A549 (cell line): ENCODE results near the gene RPL27A. TPM values are rescaled to one million over a fixed set of nuclear protein-coding genes. Genes with fewer than 3 reads are reported as not detected.

Source experiments
- ATAC-seq, 2 experiments: fragments of 200-7000 bp in 1 of 2; fragments of >200 bp in 1 of 2; cut with Nextera tagmentation in 1 of 2; cut with Tn5 transposase in 1 of 2; 3 replicates each; pipeline versions ENCODE4 v1.8.0 to v1.9.1; 2018 to 2020; ENCODE audit warnings: mild to moderate bottlenecking in 1 of 2, moderate library complexity in 1 of 2
- CTCF ChIA-PET: fragments of 300-600 bp; sonication (Branson Sonifier 250); formaldehyde crosslinking; extraction: SDS; loops from one replicate; lab custom pipeline; 2021; ENCODE audit warnings: antibody characterized with exemption, inconsistent platforms; lab: Yijun Ruan, JAX
- POLR2A ChIA-PET: fragments of 350-600 bp; formaldehyde crosslinking; extraction: SDS; loops from one replicate; lab custom pipeline; 2021; ENCODE audit warnings: antibody characterized with exemption, inconsistent platforms; lab: Yijun Ruan, JAX
- DNase-seq, 2 experiments: peaks; one replicate each; pipeline versions ENCODE4 v3.0.0 to v3.0.0-alpha.2; 2011 to 2016; ENCODE audit warnings: low read depth in 1 of 2, low spot score in 1 of 2
- FAIRE-seq: peaks from 2 replicates; lab custom pipeline; 2011; peaks lifted over from hg19 to GRCh38; lab: Jason Lieb, UNC
- H3K27ac ChIP-seq, 2 experiments: fragments of >200 bp; sonication (Bioruptor Twin); formaldehyde crosslinking; 3 replicates each; pipeline ENCODE4 v1.5.1; 2016 to 2017
- H3K4me1 ChIP-seq: fragments of >200 bp; sonication (Bioruptor Twin); formaldehyde crosslinking; 3 replicates; pipeline ENCODE4 v1.6.1; 2016
- H3K4me2 ChIP-seq: fragments of >200 bp; sonication (Bioruptor Twin); formaldehyde crosslinking; 3 replicates; pipeline ENCODE4 v1.6.1; 2016
- H3K4me3 ChIP-seq: fragments of >200 bp; sonication (Bioruptor Twin); formaldehyde crosslinking; 3 replicates; pipeline ENCODE4 v1.5.1; 2016
- H3K9me3 ChIP-seq: fragments of >200 bp; sonication (Bioruptor Twin); formaldehyde crosslinking; 3 replicates; pipeline ENCODE4 v1.6.1; 2016
- CEBPB ChIP-seq, 2 experiments: fragments of >200 bp in 1 of 2; sonication (Bioruptor Twin) in 1 of 2; formaldehyde crosslinking in 1 of 2; IDR thresholded peaks; 2 replicates each; pipeline ENCODE4 v1.6.1; 2012 to 2016
- CHD4 ChIP-seq: fragments of 200-600 bp; sonication (generic); IDR thresholded peaks from 2 replicates; pipeline ENCODE4 v1.6.1; 2016; ENCODE audit warnings: antibody characterized with exemption, mild to moderate bottlenecking, borderline replicate concordance
- EHMT2 ChIP-seq: fragments of 200-600 bp; sonication (generic); IDR thresholded peaks from 2 replicates; pipeline ENCODE4 v1.6.1; 2016; ENCODE audit warnings: antibody characterized with exemption, low read depth, mild to moderate bottlenecking, moderate library complexity
- JUN ChIP-seq, 2 experiments: fragments of >200 bp; sonication (Bioruptor Twin); formaldehyde crosslinking; IDR thresholded peaks; 2 replicates in 1 of 2; 3 replicates in 1 of 2; pipeline ENCODE4 v1.6.1; 2016 to 2017
- JUNB ChIP-seq: fragments of >200 bp; sonication (Bioruptor Twin); formaldehyde crosslinking; IDR thresholded peaks from 2 replicates; pipeline ENCODE4 v1.6.1; 2016
- KDM1A ChIP-seq: fragments of 200-600 bp; sonication (generic); IDR thresholded peaks from 2 replicates; pipeline ENCODE4 v1.6.1; 2016; ENCODE audit warnings: low read depth, mild to moderate bottlenecking
- NPAS2 ChIP-seq: fragments of 250-450 bp; sonication (Bioruptor Pico); IDR thresholded peaks from 2 replicates; pipeline ENCODE4 v1.8.0; 2022; ENCODE audit warnings: mild to moderate bottlenecking, moderate library complexity, borderline replicate concordance
- NR3C1 ChIP-seq: fragments of >200 bp; sonication (Bioruptor Twin); formaldehyde crosslinking; IDR thresholded peaks from 3 replicates; pipeline ENCODE4 v1.6.1; 2017
- PHF8 ChIP-seq: fragments of 200-600 bp; sonication (generic); IDR thresholded peaks from 2 replicates; pipeline ENCODE4 v1.6.1; 2016; ENCODE audit warnings: low read depth, mild to moderate bottlenecking, antibody characterized with exemption, moderate library complexity, borderline replicate concordance
- POLR2AphosphoS2 ChIP-seq: conservative IDR thresholded peaks from 2 replicates; pipeline ENCODE4 v1.6.1; 2012; ENCODE audit warnings: low read length, improper control_type of control experiment, inconsistent platforms
- RAD21 ChIP-seq, 2 experiments: fragments of >200 bp in 1 of 2; sonication (Bioruptor Twin) in 1 of 2; formaldehyde crosslinking in 1 of 2; IDR thresholded peaks in 1 of 2; conservative IDR thresholded peaks in 1 of 2; 2 replicates in 1 of 2; 3 replicates in 1 of 2; pipeline ENCODE4 v1.6.1; 2012 to 2018; ENCODE audit warnings: inconsistent platforms in 1 of 2
- RCOR1 ChIP-seq: fragments of 150-350 bp; IDR thresholded peaks from 2 replicates; pipeline ENCODE4 v1.6.1; 2014; ENCODE audit warnings: antibody characterized with exemption, low read length, low read depth
- TFCP2L1 ChIP-seq: fragments of 250-450 bp; sonication (Bioruptor Pico); IDR thresholded peaks from 2 replicates; pipeline ENCODE4 v1.5.0; 2021; ENCODE audit warnings: mild to moderate bottlenecking
- ZFP36 ChIP-seq: fragments of 450-650 bp; IDR thresholded peaks from 2 replicates; pipeline ENCODE4 v1.6.1; 2014; ENCODE audit warnings: borderline replicate concordance; ENCODE audit not compliant: partially characterized antibody
- WGBS: methylation state at CpG from one replicate; pipeline ENCODE4 v1.1.6; 2017; ENCODE audit errors: missing lambda C conversion rate; 5-methylcytosine and 5-hydroxymethylcytosine counted together
- polyA plus RNA-seq, 4 experiments: library from polyadenylated mRNA; depleted of rRNA in 3 of 4; stranded (reverse); fragments of >200 nt; fragmentation: RNase III in 1 of 4; extraction: RNeasy Plus Mini Kit Qiagen cat#74134 plus additional on column Dnase treatment in 1 of 4; gene quantifications; 2 replicates in 3 of 4; 3 replicates in 1 of 4; pipeline ENCODE4 v1.2.3, GENCODE V29; 2011 to 2017
- TF ChIP-seq, protein P1 (sequence below): fragments of 250-450 bp; sonication (Bioruptor Pico); IDR thresholded peaks from 2 replicates; pipeline ENCODE4 v1.5.0; 2020; ENCODE audit warnings: low read depth, mild to moderate bottlenecking, moderate library complexity
- TF ChIP-seq, protein P2 (sequence below): fragments of 450-650 bp; IDR thresholded peaks from 2 replicates; pipeline ENCODE4 v1.6.1; 2014; ENCODE audit warnings: antibody characterized with exemption
- TF ChIP-seq, protein P3 (sequence below): fragments of >200 bp; sonication (Bioruptor Twin); formaldehyde crosslinking; IDR thresholded peaks from 3 replicates; pipeline ENCODE4 v1.5.1; 2016
- TF ChIP-seq, protein P4 (sequence below): IDR thresholded peaks from 2 replicates; pipeline ENCODE4 v1.6.1; 2012; ENCODE audit warnings: low read depth, borderline replicate concordance
- TF ChIP-seq, protein P5 (sequence below): fragments of 250-450 bp; sonication (Bioruptor Pico); IDR thresholded peaks from 2 replicates; pipeline ENCODE4 v1.5.0; 2021; ENCODE audit warnings: mild to moderate bottlenecking, moderate library complexity, borderline replicate concordance

The RPL27A gene
- polyA plus RNA-seq, 2 of the 4 experiments (the other 2 are of a cell fraction), result 804 to 3,631 TPM

DNA sequence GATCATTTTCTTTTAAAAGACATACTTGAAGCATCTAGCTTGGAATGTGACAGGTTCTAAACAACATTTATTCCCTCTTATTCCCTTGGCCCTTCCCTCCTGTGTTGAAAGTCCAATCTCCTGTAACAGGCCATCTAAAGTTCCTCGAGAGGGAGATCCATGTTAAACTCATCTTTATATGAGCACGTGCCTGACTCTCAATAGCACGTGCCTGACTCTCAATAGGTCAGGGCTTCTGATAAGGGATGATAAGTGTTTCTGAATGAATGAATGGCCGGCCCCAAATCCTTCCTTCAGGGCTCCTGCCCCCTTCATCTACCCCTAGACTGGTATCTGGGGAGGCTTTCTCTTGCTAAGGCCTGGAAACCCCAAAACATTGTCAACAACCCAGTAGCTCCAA, 27.2 kb downstream of the RPL27A start:
- FAIRE-seq (no peak), DNase-seq (no peak), ATAC-seq (no peak)
- CTCF ChIA-PET, result interaction anchor here (1.3 to 2.7 kb wide), 2 partner anchors 10 to 12 kb away, joined by 3 to 12 read pairs; no protein-coding TSS in a partner anchor
- Histone ChIP-seq H3K4me3 (no peak overlapping the region), H3K9me3 (no peaks in the 10 kb centered on the region), H3K4me1 (no peaks in the 10 kb centered on the region), H3K27ac (no peak overlapping the region), H3K4me2 (no peak overlapping the region)
- TF ChIP-seq, protein P1, sequence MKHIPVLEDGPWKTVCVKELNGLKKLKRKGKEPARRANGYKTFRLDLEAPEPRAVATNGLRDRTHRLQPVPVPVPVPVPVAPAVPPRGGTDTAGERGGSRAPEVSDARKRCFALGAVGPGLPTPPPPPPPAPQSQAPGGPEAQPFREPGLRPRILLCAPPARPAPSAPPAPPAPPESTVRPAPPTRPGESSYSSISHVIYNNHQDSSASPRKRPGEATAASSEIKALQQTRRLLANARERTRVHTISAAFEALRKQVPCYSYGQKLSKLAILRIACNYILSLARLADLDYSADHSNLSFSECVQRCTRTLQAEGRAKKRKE (CRISPR knock-in tag), result no peak
- TF ChIP-seq RAD21 (conservative IDR thresholded peaks at IDR 0.05 in 1 of 2, IDR thresholded peaks at IDR 0.05 in 1 of 2) (no peak), KDM1A (no peak), CHD4 (no peak), NR3C1 (no peak)
- TF ChIP-seq, protein P2, sequence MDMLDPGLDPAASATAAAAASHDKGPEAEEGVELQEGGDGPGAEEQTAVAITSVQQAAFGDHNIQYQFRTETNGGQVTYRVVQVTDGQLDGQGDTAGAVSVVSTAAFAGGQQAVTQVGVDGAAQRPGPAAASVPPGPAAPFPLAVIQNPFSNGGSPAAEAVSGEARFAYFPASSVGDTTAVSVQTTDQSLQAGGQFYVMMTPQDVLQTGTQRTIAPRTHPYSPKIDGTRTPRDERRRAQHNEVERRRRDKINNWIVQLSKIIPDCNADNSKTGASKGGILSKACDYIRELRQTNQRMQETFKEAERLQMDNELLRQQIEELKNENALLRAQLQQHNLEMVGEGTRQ, result no peak
- WGBS, result 89% methylated on average over 4 of the region's 4 CpGs
- POLR2A ChIA-PET, result no interaction called here

DNA sequence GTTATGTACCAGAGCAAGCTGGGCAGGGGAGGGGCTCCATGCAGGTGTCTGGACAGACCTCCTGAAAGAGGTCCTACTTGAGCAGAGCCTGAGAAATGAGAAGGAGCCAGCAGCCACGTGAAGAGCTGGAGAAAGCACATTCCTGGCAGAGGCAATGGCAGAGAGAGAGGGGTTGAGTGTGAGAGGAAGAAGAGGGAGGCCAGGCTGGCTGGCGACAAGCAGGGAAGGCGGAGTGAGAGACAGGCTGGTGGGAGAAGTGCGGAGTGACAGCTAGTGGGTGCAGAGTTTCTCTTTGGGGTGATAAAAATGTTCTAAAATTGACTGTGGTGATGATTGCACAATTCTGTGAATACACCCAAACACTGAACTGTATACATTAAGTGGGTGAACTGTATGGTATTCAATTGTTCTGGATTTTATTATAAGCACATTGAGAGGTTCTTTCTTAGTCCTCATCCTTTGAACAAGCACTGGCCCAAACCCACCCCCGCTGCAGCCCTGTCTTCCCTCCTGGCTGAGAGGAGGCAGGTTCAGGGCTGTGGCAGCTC, 29.4 kb downstream of the RPL27A start:
- ChIA-PET POLR2A (no interaction called here), CTCF (interaction anchor here (0.6 to 1.1 kb wide), 3 partner anchors 13 to 135 kb away, joined by 3 to 4 read pairs (median 3); no protein-coding TSS in a partner anchor)
- no peaks in the 10 kb centered on the region for H3K9me3 ChIP-seq
- H3K4me2 ChIP-seq, result no peak overlapping the region
- no peak overlapping the region for H3K27ac ChIP-seq
- no peak for FAIRE-seq
- H3K4me3 ChIP-seq, result no peak overlapping the region
- no peak for ATAC-seq
- 88% methylated on average over 5 of the region's 5 CpGs for WGBS
- no peak for DNase-seq
- peaks cover 5% of the 10 kb centered on the region for H3K4me1 ChIP-seq
- TF ChIP-seq CEBPB (IDR thresholded peaks at IDR 0.05), result peak; percentile 18 to 24; a peak in 2 of 4 replicates
- TF ChIP-seq KDM1A, result no peak
- TF ChIP-seq RAD21 (conservative IDR thresholded peaks at IDR 0.05 in 1 of 2, IDR thresholded peaks at IDR 0.05 in 1 of 2), result no peak
- TF ChIP-seq, all 56 proteins: peak for 1

DNA sequence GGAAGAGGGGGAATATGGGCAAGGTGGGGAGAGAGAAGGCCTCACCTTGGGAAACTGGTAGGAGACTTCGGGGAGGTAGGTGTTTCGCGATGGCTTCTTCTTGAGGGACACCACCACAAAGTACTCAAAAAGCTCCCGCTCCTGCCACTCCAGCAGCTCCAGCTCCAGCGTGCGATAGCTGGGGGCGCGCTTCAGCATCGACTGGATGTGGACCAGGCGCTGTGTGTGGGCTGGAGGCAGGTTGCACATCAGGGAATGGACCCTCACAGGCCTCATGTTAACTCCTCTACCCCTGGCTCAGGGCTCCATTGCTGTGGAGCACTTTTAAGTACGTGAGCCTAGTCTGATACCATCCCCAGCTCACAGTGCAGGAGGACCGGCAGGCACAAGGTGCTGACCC, 29.9 kb downstream of the RPL27A start:
- ATAC-seq, result no peak
- 89% methylated on average over 12 of the region's 12 CpGs for WGBS
- ChIA-PET CTCF (interaction anchor here (0.6 to 1.7 kb wide), 3 partner anchors 56 to 135 kb away, joined by 3 to 5 read pairs (median 3); no protein-coding TSS in a partner anchor), POLR2A (no interaction called here)
- FAIRE-seq, result no peak
- H3K4me2 ChIP-seq, result no peak overlapping the region
- H3K27ac ChIP-seq, result no peak overlapping the region
- no peak overlapping the region for H3K4me3 ChIP-seq
- no peak for DNase-seq
- H3K4me1 ChIP-seq, result peaks cover 10% of the 10 kb centered on the region
- no peak for TF ChIP-seq JUN (IDR thresholded peaks at IDR 0.05)
- TF ChIP-seq, protein P3, sequence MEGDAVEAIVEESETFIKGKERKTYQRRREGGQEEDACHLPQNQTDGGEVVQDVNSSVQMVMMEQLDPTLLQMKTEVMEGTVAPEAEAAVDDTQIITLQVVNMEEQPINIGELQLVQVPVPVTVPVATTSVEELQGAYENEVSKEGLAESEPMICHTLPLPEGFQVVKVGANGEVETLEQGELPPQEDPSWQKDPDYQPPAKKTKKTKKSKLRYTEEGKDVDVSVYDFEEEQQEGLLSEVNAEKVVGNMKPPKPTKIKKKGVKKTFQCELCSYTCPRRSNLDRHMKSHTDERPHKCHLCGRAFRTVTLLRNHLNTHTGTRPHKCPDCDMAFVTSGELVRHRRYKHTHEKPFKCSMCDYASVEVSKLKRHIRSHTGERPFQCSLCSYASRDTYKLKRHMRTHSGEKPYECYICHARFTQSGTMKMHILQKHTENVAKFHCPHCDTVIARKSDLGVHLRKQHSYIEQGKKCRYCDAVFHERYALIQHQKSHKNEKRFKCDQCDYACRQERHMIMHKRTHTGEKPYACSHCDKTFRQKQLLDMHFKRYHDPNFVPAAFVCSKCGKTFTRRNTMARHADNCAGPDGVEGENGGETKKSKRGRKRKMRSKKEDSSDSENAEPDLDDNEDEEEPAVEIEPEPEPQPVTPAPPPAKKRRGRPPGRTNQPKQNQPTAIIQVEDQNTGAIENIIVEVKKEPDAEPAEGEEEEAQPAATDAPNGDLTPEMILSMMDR, result no peak
- H3K9me3 ChIP-seq, result no peaks in the 10 kb centered on the region

DNA sequence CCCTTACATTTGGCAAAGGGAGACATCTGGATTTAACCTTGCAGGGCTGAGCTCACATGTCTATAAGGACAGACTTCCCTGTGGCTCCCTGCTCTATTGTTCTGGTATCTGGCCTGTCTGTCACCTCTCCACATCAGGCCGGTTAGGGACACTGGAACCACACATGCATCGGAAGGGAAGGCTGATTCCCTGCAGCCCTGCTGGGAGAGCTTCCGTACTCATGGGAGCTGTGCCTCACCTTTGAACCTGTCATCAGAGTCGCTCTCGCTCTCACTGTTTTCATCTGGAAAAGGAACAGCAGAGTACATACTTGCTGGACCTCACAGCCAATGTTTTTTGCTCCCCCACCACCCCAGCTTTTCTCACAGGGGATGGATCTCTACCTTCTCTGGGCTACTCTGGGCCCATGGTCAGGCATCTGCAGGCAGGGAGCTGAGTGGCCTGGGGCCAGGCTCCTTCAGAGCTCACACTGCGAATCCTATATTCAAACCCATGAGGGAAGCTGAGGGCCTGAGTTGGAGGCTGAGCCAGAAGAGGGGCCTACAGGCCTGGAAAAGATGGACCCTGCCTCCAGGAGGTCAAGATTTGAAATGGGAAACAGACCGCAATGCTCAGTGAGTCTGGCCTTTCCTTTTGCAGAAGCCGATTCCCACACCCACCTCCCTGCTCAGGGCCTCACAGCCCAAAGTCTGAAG, 31.3 kb downstream of the RPL27A start:
- DNase-seq (no peak), FAIRE-seq (no peak), ATAC-seq (no peak)
- ChIA-PET POLR2A (no interaction called here), CTCF (interaction anchor here (0.6 to 1.7 kb wide), 4 partner anchors 10 to 96 kb away, joined by 3 to 5 read pairs (median 4); no protein-coding TSS in a partner anchor)
- no peaks in the 10 kb centered on the region for H3K9me3 ChIP-seq
- no peak overlapping the region for H3K27ac ChIP-seq
- H3K4me1 ChIP-seq, result peaks cover 23% of the 10 kb centered on the region
- H3K4me3 ChIP-seq, result no peak overlapping the region
- no peak overlapping the region for H3K4me2 ChIP-seq
- WGBS, result 98% methylated on average over 8 of the region's 8 CpGs
- TF ChIP-seq JUNB, result no peak
- TF ChIP-seq EHMT2, result no peak
- TF ChIP-seq, protein P1 (CRISPR knock-in tag), result no peak
- no peak for TF ChIP-seq POLR2AphosphoS2
- no peak for TF ChIP-seq ZFP36
- TF ChIP-seq NPAS2 (CRISPR knock-in tag), result no peak
- TF ChIP-seq, protein P4, sequence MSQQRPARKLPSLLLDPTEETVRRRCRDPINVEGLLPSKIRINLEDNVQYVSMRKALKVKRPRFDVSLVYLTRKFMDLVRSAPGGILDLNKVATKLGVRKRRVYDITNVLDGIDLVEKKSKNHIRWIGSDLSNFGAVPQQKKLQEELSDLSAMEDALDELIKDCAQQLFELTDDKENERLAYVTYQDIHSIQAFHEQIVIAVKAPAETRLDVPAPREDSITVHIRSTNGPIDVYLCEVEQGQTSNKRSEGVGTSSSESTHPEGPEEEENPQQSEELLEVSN, result no peak
- TF ChIP-seq, protein P5, sequence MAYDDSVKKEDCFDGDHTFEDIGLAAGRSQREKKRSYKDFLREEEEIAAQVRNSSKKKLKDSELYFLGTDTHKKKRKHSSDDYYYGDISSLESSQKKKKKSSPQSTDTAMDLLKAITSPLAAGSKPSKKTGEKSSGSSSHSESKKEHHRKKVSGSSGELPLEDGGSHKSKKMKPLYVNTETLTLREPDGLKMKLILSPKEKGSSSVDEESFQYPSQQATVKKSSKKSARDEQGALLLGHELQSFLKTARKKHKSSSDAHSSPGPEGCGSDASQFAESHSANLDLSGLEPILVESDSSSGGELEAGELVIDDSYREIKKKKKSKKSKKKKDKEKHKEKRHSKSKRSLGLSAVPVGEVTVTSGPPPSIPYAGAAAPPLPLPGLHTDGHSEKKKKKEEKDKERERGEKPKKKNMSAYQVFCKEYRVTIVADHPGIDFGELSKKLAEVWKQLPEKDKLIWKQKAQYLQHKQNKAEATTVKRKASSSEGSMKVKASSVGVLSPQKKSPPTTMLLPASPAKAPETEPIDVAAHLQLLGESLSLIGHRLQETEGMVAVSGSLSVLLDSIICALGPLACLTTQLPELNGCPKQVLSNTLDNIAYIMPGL, result no peak
- TF ChIP-seq RCOR1, result no peak
- no peak for TF ChIP-seq RAD21 (conservative IDR thresholded peaks at IDR 0.05 in 1 of 2, IDR thresholded peaks at IDR 0.05 in 1 of 2)
- no peak for TF ChIP-seq TFCP2L1 (CRISPR knock-in tag)
- TF ChIP-seq PHF8, result no peak
- no peak for TF ChIP-seq KDM1A
- TF ChIP-seq NR3C1, result no peak
